IPS-20b (cell line): ENCODE data around the gene KRTAP5-7.
"Not testable (repeated sequence)": the region's sequence is repeated elsewhere in the genome, so short reads cannot be mapped to it uniquely, and the experiment has no call there.

ENCODE experiments used
- H3K27ac ChIP-seq: one replicate; pipeline ENCODE4 v1.5.1; 2013; ENCODE audit warnings: low read length
- H3K27me3 ChIP-seq: 2 replicates; pipeline ENCODE4 v1.6.1; 2013; ENCODE audit warnings: mild to moderate bottlenecking, low read length, inconsistent platforms; ENCODE audit not compliant: insufficient read depth
- H3K36me3 ChIP-seq: 2 replicates; pipeline ENCODE4 v1.6.1; 2013; ENCODE audit warnings: low read depth, mild to moderate bottlenecking, inconsistent platforms, low read length, moderate library complexity; ENCODE audit not compliant: insufficient read depth
- H3K4me1 ChIP-seq: 2 replicates; pipeline ENCODE4 v1.6.1; 2013; ENCODE audit warnings: mild to moderate bottlenecking, control low read depth, inconsistent platforms, low read length, moderate library complexity; ENCODE audit not compliant: insufficient read depth
- H3K4me3 ChIP-seq: 2 replicates; pipeline ENCODE4 v1.5.1; 2013; ENCODE audit warnings: mild to moderate bottlenecking, low read length, inconsistent platforms
- H3K9ac ChIP-seq: 2 replicates; pipeline ENCODE4 v1.6.1; 2013; ENCODE audit warnings: low read depth, mild to moderate bottlenecking, inconsistent platforms, low read length, moderate library complexity
- H3K9me3 ChIP-seq: 2 replicates; pipeline ENCODE4 v1.6.1; 2013; ENCODE audit warnings: mild to moderate bottlenecking, low read depth, low read length, inconsistent platforms; ENCODE audit not compliant: insufficient read depth

KRTAP5-7 gene

GRCh38 chr11:71539971-71540370 is 12.9 kb downstream of the KRTAP5-7 start:
- H3K9ac ChIP-seq, H3K4me1 ChIP-seq, H3K36me3 ChIP-seq, H3K27ac ChIP-seq, H3K27me3 ChIP-seq, H3K9me3 ChIP-seq, H3K4me3 ChIP-seq: not testable (repeated sequence)

- H3K27ac ChIP-seq, H3K9ac ChIP-seq, H3K4me1 ChIP-seq, H3K27me3 ChIP-seq, H3K4me3 ChIP-seq, H3K9me3 ChIP-seq, H3K36me3 ChIP-seq: not testable (repeated sequence)
These were observed 13.6 kb downstream of the KRTAP5-7 start for GRCh38 chr11:71540521-71541304.

GRCh38 chr11:71542382-71542781 is 15.3 kb downstream of the KRTAP5-7 start:
- H3K4me3 ChIP-seq: no peak overlapping the region
- H3K9ac ChIP-seq: no peak overlapping the region
- peaks cover 7% of the 10 kb centered on the region; the same call in 1 of the 2 replicates for H3K4me1 ChIP-seq
- no peaks in the 10 kb centered on the region for H3K36me3 ChIP-seq
- peaks cover 9% of the 10 kb centered on the region for H3K9me3 ChIP-seq
- no peaks in the 10 kb centered on the region; the same call in 1 of the 2 replicates for H3K27me3 ChIP-seq
- H3K27ac ChIP-seq: no peak overlapping the region

GRCh38 chr11:71542879-71543777 is 16.1 kb downstream of the KRTAP5-7 start:
- Histone ChIP-seq H3K9ac (no peak overlapping the region), H3K27ac (no peak overlapping the region)

DNA sequence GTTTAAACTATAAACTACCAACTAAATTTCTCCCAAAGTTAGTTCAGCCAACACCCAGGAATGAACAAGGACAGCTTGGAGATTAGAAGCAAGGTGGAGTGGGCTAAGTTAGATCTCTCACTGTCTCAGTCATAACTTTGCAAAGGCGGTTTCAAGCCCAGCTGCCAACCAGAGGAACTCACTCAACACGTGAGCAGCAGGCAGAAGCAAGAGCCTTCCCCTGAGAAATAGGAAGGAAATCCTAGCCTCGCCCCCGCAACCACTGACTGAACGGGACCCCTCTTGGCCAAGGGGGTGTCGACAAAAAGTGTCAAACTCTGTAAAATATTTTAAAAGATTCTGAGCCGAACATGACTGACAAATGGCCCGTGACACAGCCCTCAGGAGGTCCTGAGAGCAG is 16.8 kb downstream of the KRTAP5-7 start:
- peaks cover 7% of the 10 kb centered on the region; the same call in 1 of the 2 replicates for H3K4me1 ChIP-seq
- no peak overlapping the region for H3K9ac ChIP-seq
- H3K27me3 ChIP-seq: no peaks in the 10 kb centered on the region; the same call in 1 of the 2 replicates
- peaks cover 9% of the 10 kb centered on the region for H3K9me3 ChIP-seq
- H3K36me3 ChIP-seq: no peaks in the 10 kb centered on the region
- no peak overlapping the region for H3K4me3 ChIP-seq
- no peak overlapping the region for H3K27ac ChIP-seq

More at GRCh38 chr11:71542879-71543777, 16.1 kb downstream of the KRTAP5-7 start:
- Histone ChIP-seq H3K36me3 (no peaks in the 10 kb centered on the region), H3K9me3 (peaks cover 9% of the 10 kb centered on the region), H3K4me1 (peaks cover 7% of the 10 kb centered on the region; the same call in 1 of the 2 replicates), H3K4me3 (no peak overlapping the region), H3K27me3 (no peaks in the 10 kb centered on the region; the same call in 1 of the 2 replicates)

GRCh38 chr11:71544525-71545214 is 17.6 kb downstream of the KRTAP5-7 start:
- Histone ChIP-seq H3K36me3 (no peaks in the 10 kb centered on the region), H3K27me3 (no peaks in the 10 kb centered on the region; the same call in 1 of the 2 replicates), H3K4me1 (peaks cover 7% of the 10 kb centered on the region; the same call in 1 of the 2 replicates), H3K9me3 (peaks cover 9% of the 10 kb centered on the region), H3K27ac (no peak overlapping the region), H3K9ac (no peak overlapping the region), H3K4me3 (no peak overlapping the region)

DNA sequence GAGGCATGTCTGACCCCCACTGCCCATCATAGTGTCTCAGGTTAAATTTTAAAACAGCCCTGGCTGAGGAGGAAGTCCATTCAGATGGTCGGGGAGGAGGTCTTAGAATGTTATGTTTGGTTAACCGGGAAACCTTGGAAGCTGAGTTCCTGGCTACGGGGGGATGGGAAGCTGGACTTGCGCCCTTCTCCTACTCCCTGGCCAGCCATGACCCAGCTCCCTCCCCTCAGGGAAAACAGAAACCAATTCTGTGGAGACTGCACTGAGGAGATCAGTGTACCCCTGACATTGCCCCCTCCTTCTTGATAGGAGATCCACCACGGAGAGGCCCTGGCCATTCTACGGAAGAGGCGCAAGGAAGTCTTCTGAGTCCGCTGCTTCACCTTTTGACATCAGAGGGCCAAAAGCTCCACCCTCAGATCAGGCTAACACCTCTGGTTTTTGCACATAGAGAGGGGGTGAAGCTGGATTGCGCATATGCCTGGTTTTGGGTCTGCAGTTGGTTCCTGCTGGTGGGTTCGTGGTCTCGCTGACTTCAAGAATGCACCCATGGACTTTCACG is 18.4 kb downstream of the KRTAP5-7 start:
- H3K27me3 ChIP-seq: no peaks in the 10 kb centered on the region; the same call in 1 of the 2 replicates
- H3K4me1 ChIP-seq: peaks cover 7% of the 10 kb centered on the region; the same call in 1 of the 2 replicates
- no peaks in the 10 kb centered on the region for H3K36me3 ChIP-seq
- no peak overlapping the region for H3K4me3 ChIP-seq
- H3K9ac ChIP-seq: no peak overlapping the region
- no peak overlapping the region for H3K27ac ChIP-seq
- H3K9me3 ChIP-seq: peaks cover 9% of the 10 kb centered on the region

- H3K4me1 ChIP-seq: peaks cover 7% of the 10 kb centered on the region; the same call in 1 of the 2 replicates
- H3K27me3 ChIP-seq: no peaks in the 10 kb centered on the region; the same call in 1 of the 2 replicates
- H3K9me3 ChIP-seq: no peaks in the 10 kb centered on the region
- no peak within 1 kb of the TSS for H3K9ac ChIP-seq
- H3K27ac ChIP-seq: no peak within 1 kb of the TSS
- H3K4me3 ChIP-seq: no peak within 1 kb of the TSS
- no peaks in the 10 kb centered on the region for H3K36me3 ChIP-seq
These were observed 21.1 kb downstream of the KRTAP5-7 start, which contains the start of gene KRTAP5-9 for GRCh38 chr11:71548120-71548519. KRTAP5-9 (plus strand) TSS chr11:71548420; CDS start chr11:71548658, 238 bp downstream.

DNA sequence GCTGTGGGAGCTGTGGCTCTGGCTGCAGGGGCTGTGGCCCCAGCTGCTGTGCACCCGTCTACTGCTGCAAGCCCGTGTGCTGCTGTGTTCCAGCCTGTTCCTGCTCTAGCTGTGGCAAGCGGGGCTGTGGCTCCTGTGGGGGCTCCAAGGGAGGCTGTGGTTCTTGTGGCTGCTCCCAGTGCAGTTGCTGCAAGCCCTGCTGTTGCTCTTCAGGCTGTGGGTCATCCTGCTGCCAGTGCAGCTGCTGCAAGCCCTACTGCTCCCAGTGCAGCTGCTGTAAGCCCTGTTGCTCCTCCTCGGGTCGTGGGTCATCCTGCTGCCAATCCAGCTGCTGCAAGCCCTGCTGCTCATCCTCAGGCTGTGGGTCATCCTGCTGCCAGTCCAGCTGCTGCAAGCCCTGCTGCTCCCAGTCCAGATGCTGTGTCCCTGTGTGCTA is 21.7 kb downstream of the KRTAP5-7 start:
- Histone ChIP-seq H3K9me3 (no peaks in the 10 kb centered on the region), H3K36me3 (no peaks in the 10 kb centered on the region), H3K27me3 (no peaks in the 10 kb centered on the region), H3K27ac (no peak overlapping the region), H3K4me1 (peaks cover 7% of the 10 kb centered on the region; the same call in 1 of the 2 replicates), H3K9ac (no peak overlapping the region), H3K4me3 (no peak overlapping the region)

GRCh38 chr11:71551711-71552110 is 24.6 kb downstream of the KRTAP5-7 start:
- H3K27me3 ChIP-seq: no peaks in the 10 kb centered on the region
- H3K9ac ChIP-seq: no peak overlapping the region
- no peak overlapping the region for H3K4me3 ChIP-seq
- no peaks in the 10 kb centered on the region for H3K36me3 ChIP-seq
- no peaks in the 10 kb centered on the region for H3K9me3 ChIP-seq
- H3K4me1 ChIP-seq: no peaks in the 10 kb centered on the region; the same call in 1 of the 2 replicates
- H3K27ac ChIP-seq: no peak overlapping the region

- Histone ChIP-seq H3K4me3 (no peak overlapping the region), H3K36me3 (no peaks in the 10 kb centered on the region), H3K27me3 (no peaks in the 10 kb centered on the region), H3K27ac (no peak overlapping the region), H3K9ac (no peak overlapping the region), H3K9me3 (no peaks in the 10 kb centered on the region), H3K4me1 (no peaks in the 10 kb centered on the region; the same call in 1 of the 2 replicates)
These were observed 27.9 kb downstream of the KRTAP5-7 start for GRCh38 chr11:71554996-71555395.
